ENCODE results near the gene TRIM65.

TRIM65 gene

DNA sequence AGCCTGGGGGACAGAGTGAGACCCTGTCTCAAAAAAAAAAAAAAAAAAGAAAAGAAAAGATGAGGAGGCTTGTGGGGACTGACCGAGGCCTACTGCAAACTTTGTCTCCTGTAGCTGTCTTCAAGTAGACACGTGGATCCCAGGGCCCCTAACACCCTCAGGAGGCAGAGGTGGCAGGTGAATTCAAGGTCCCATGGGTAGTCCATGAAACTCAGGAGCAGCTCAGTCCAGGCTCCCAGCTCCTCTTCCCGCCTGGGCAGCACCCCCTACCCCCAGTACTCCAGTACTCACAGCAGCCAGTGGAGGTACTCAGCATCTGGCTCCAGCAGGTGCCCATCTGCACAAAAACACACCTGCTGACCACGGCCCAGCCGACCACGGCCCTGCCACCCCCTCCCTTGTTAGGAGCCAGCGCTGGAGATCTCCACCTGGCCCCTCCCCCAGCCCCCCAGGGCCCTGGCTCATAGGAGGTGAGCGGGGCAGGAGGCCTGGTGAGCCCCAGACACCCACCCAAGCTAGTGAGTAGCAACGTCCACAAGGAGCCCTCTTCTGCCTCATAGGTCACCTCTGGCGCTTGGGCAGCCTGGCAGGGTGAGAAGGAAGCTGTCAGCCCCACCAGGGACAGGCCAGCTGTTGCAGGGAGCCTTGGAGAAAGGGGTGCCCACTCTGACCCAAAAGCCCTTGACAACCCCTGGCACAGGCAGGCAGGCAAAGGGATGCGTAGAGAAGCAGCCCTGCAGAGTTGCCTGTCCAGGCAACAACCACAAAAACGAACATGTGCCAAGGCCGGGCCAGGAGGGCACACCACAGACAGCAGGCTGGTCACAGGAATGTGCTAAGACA lies 4.2 kb upstream of the TRIM65 start:
- peaks cover 31% of the 10 kb centered on the region for H3K4me1 ChIP-seq (ENCODE audit: low read depth, poor library complexity, severe bottlenecking)
- H3K79me2 ChIP-seq (ENCODE audit: insufficient read depth, low read depth), result peaks cover 19% of the 10 kb centered on the region
- H3K27me3 ChIP-seq (ENCODE audit: insufficient read depth, low read depth), result no peaks in the 10 kb centered on the region
- H3K4me3 ChIP-seq (IDR thresholded peaks at IDR 0.05; ENCODE audit: insufficient read depth, low read depth, low read length), result no peak overlapping the region
- H3K36me3 ChIP-seq (ENCODE audit: insufficient read depth), result peaks cover 7% of the 10 kb centered on the region; the same call in 1 of the 2 replicates
- TF ChIP-seq, protein P1, sequence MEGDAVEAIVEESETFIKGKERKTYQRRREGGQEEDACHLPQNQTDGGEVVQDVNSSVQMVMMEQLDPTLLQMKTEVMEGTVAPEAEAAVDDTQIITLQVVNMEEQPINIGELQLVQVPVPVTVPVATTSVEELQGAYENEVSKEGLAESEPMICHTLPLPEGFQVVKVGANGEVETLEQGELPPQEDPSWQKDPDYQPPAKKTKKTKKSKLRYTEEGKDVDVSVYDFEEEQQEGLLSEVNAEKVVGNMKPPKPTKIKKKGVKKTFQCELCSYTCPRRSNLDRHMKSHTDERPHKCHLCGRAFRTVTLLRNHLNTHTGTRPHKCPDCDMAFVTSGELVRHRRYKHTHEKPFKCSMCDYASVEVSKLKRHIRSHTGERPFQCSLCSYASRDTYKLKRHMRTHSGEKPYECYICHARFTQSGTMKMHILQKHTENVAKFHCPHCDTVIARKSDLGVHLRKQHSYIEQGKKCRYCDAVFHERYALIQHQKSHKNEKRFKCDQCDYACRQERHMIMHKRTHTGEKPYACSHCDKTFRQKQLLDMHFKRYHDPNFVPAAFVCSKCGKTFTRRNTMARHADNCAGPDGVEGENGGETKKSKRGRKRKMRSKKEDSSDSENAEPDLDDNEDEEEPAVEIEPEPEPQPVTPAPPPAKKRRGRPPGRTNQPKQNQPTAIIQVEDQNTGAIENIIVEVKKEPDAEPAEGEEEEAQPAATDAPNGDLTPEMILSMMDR (conservative IDR thresholded peaks at IDR 0.05; ENCODE audit: low read depth, low read length), result no peak
- H3K4me2 ChIP-seq, result no peak overlapping the region
- no peak overlapping the region for H3K9ac ChIP-seq
- no peak overlapping the region for H3K27ac ChIP-seq
- H4K20me1 ChIP-seq (ENCODE audit: insufficient read depth), result no peaks in the 10 kb centered on the region
- H2AFZ ChIP-seq (ENCODE audit: low read depth), result no peak overlapping the region

GRCh38 chr17:75899767-75900468 lies 3.2 kb upstream of the TRIM65 start:
- H3K4me3 ChIP-seq (IDR thresholded peaks at IDR 0.05; ENCODE audit: insufficient read depth, low read depth, low read length), result no peak overlapping the region
- H2AFZ ChIP-seq (ENCODE audit: low read depth), result no peak overlapping the region
- peaks cover 7% of the 10 kb centered on the region; the same call in 1 of the 2 replicates for H3K36me3 ChIP-seq (ENCODE audit: insufficient read depth)
- H3K4me1 ChIP-seq (ENCODE audit: low read depth, poor library complexity, severe bottlenecking), result peaks cover 32% of the 10 kb centered on the region
- H3K79me2 ChIP-seq (ENCODE audit: insufficient read depth, low read depth), result peaks cover 28% of the 10 kb centered on the region
- no peaks in the 10 kb centered on the region for H3K27me3 ChIP-seq (ENCODE audit: insufficient read depth, low read depth)
- no peak overlapping the region for H3K9ac ChIP-seq
- TF ChIP-seq, protein P1 (conservative IDR thresholded peaks at IDR 0.05; ENCODE audit: low read depth, low read length), result no peak
- H3K27ac ChIP-seq, result no peak overlapping the region
- no peaks in the 10 kb centered on the region for H4K20me1 ChIP-seq (ENCODE audit: insufficient read depth)
- no peak overlapping the region for H3K4me2 ChIP-seq

DNA sequence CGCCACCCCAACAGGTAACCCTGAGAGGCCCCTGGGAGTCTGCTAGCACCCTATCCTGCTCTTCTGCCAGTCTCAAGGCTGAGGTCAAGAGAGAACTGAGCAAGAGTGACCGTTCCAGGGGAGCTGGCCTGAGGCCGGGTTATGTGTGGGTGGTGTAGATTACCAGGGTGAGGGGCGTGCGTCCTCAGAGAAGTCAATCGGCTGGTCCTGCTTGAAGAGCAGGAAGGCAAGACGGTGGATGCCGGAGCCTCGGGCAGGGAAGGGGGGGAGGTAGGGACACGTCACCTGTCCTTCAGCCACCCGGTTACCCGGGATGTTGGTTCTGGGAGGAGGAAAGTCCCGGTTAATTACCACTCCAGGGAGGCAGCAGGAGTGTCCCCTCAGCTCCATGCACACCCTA lies 2.6 kb upstream of the TRIM65 start:
- Histone ChIP-seq H3K9ac (no peak overlapping the region), H3K27ac (no peak overlapping the region), H3K79me2 (ENCODE audit: insufficient read depth, low read depth) (peaks cover 33% of the 10 kb centered on the region), H3K36me3 (ENCODE audit: insufficient read depth) (peaks cover 7% of the 10 kb centered on the region; the same call in 1 of the 2 replicates), H3K4me1 (ENCODE audit: low read depth, poor library complexity, severe bottlenecking) (peaks cover 36% of the 10 kb centered on the region), H2AFZ (ENCODE audit: low read depth) (no peak overlapping the region), H4K20me1 (ENCODE audit: insufficient read depth) (no peaks in the 10 kb centered on the region), H3K4me2 (no peak overlapping the region), H3K27me3 (ENCODE audit: insufficient read depth, low read depth) (no peaks in the 10 kb centered on the region), H3K4me3 (IDR thresholded peaks at IDR 0.05; ENCODE audit: insufficient read depth, low read depth, low read length) (no peak overlapping the region)
- TF ChIP-seq, protein P1 (conservative IDR thresholded peaks at IDR 0.05; ENCODE audit: low read depth, low read length), result no peak

DNA sequence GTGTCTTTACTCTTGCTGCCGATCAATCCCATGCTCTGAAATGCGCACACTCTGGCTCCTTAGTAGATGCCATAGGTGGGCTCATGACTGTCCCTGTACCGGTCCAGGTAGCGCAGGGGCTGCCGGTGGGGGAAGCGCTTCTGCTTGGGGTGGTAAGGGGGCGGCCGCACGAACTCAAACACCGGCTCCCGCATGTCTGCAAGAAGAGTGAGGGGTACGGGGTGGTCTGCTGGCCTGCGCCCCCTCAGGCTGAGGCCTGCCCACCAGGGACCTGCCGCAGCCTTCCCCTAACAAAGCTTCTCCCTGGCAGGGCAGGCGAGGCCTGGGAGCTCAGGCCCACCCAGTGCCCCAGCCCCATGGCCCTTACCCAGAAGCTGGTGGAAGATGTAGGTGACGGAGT lies 2.0 kb upstream of the TRIM65 start:
- TF ChIP-seq, protein P1 (conservative IDR thresholded peaks at IDR 0.05; ENCODE audit: low read depth, low read length), result no peak
- H3K36me3 ChIP-seq (ENCODE audit: insufficient read depth), result peaks cover 7% of the 10 kb centered on the region; the same call in 1 of the 2 replicates
- H3K9ac ChIP-seq, result no peak overlapping the region

More for the DNA sequence above, 2.0 kb upstream of the TRIM65 start:
- Histone ChIP-seq H3K4me3 (IDR thresholded peaks at IDR 0.05; ENCODE audit: insufficient read depth, low read depth, low read length) (no peak overlapping the region), H4K20me1 (ENCODE audit: insufficient read depth) (no peaks in the 10 kb centered on the region), H3K27me3 (ENCODE audit: insufficient read depth, low read depth) (no peaks in the 10 kb centered on the region), H3K27ac (no peak overlapping the region), H3K4me1 (ENCODE audit: low read depth, poor library complexity, severe bottlenecking) (peaks cover 38% of the 10 kb centered on the region), H3K79me2 (ENCODE audit: insufficient read depth, low read depth) (peaks cover 33% of the 10 kb centered on the region), H2AFZ (ENCODE audit: low read depth) (no peak overlapping the region), H3K4me2 (no peak overlapping the region)

Data from KMS-11 (cell line).